K562 (cell line): ENCODE measurements around the gene IL15RA. TPM values are rescaled to one million over a fixed set of nuclear protein-coding genes. Genes with fewer than 3 reads are reported as not detected.
"Not testable (repeated sequence)": the region's sequence is repeated elsewhere in the genome, so short reads cannot be mapped to it uniquely, and the experiment has no call there.

Source experiments
- ATAC-seq: fragments of 200-7000 bp; cut with Tn5 transposase; 3 replicates; pipeline ENCODE4 v1.9.1; 2020; ENCODE audit warnings: moderate library complexity
- BruUV-seq: library from RNA; stranded (reverse); fragments of 400-500 nt; replicated peaks from 2 replicates; lab custom pipeline; 2021; lab: Mats Ljungman, UMichigan
- CTCF ChIA-PET: fragments of 300-600 bp; formaldehyde crosslinking; extraction: SDS; loops from one replicate; lab custom pipeline; 2021; ENCODE audit warnings: low intra/inter-chr PET ratio; lab: Yijun Ruan, JAX
- POLR2A ChIA-PET: fragments of 300-600, 350-650 bp; sonication (Branson Sonifier 250); formaldehyde crosslinking; extraction: SDS; loops from one replicate; lab custom pipeline; 2021; ENCODE audit warnings: antibody characterized with exemption, inconsistent platforms; lab: Yijun Ruan, JAX
- DNase-seq, 4 experiments: peaks; one replicate each; pipeline versions ENCODE4 v3.0.0 to v3.0.0-alpha.2; 2011 to 2018; ENCODE audit warnings: low spot score in 3 of 4, mixed read lengths in 3 of 4; ENCODE audit errors: extremely low read depth in 1 of 4
- FAIRE-seq: peaks from 2 replicates; lab custom pipeline; 2011; peaks lifted over from hg19 to GRCh38; lab: Jason Lieb, UNC
- H2AFZ ChIP-seq: 2 replicates; pipeline ENCODE4 v1.6.0; 2011; ENCODE audit warnings: low read depth, low read length, control low read depth, inconsistent platforms
- H3K27ac ChIP-seq: fragments of 200-600 bp; 3 replicates; pipeline ENCODE4 v1.8.0; 2011; ENCODE audit warnings: low read depth, mild to moderate bottlenecking, control low read depth, inconsistent platforms, low read length, moderate library complexity, mixed read lengths; ENCODE audit errors: extremely low read depth
- H3K27me3 ChIP-seq, 2 experiments: fragments of 300-600 bp in 1 of 2; 2 replicates in 1 of 2; 3 replicates in 1 of 2; pipeline versions ENCODE4 v1.6.0 to v1.8.0; 2011; ENCODE audit warnings: inconsistent platforms in 2 of 2, low read length in 2 of 2, mild to moderate bottlenecking in 1 of 2, mixed read lengths in 1 of 2, moderate library complexity in 1 of 2; ENCODE audit not compliant: control insufficient read depth in 2 of 2, insufficient read depth in 2 of 2
- H3K36me3 ChIP-seq: fragments of 300-600 bp; 3 replicates; pipeline ENCODE4 v1.8.0; 2011; ENCODE audit warnings: mild to moderate bottlenecking, low read length, inconsistent platforms; ENCODE audit not compliant: control insufficient read depth, insufficient read depth
- H3K4me1 ChIP-seq, 2 experiments: fragments of 200-600 bp in 1 of 2; replicated peaks in 1 of 2; 2 replicates in 1 of 2; 3 replicates in 1 of 2; pipeline versions ENCODE4 v1.5.1 to v1.8.0; 2011; ENCODE audit warnings: inconsistent platforms in 2 of 2, low read length in 2 of 2, mild to moderate bottlenecking in 1 of 2, mixed read lengths in 1 of 2, moderate library complexity in 1 of 2; ENCODE audit not compliant: control insufficient read depth in 2 of 2, insufficient read depth in 2 of 2
- H3K4me2 ChIP-seq: 2 replicates; pipeline ENCODE4 v1.6.1; 2011; ENCODE audit warnings: low read length, control low read depth, inconsistent platforms, mixed read lengths; ENCODE audit not compliant: insufficient read depth
- H3K4me3 ChIP-seq: fragments of 200-600 bp; sonication (generic), shearing (Covaris generic); 2 replicates; pipeline ENCODE4 v1.5.1; 2016; ENCODE audit warnings: control low read depth, inconsistent platforms
- H3K79me2 ChIP-seq: fragments of 200-600 bp; 3 replicates; pipeline ENCODE4 v1.8.0; 2011; ENCODE audit warnings: low read length, inconsistent platforms; ENCODE audit not compliant: control insufficient read depth, insufficient read depth
- H3K9ac ChIP-seq, 2 experiments: 2 replicates each; pipeline versions ENCODE4 v1.6.0 to v1.6.1; 2011; ENCODE audit warnings: low read depth in 2 of 2, low read length in 2 of 2, control low read depth in 1 of 2, inconsistent platforms in 1 of 2, mild to moderate bottlenecking in 1 of 2, mixed read lengths in 1 of 2; ENCODE audit not compliant: insufficient read depth in 1 of 2
- H3K9me1 ChIP-seq: one replicate; pipeline ENCODE4 v1.6.0; 2011; ENCODE audit warnings: inconsistent platforms, mild to moderate bottlenecking, low read length, moderate library complexity; ENCODE audit not compliant: control insufficient read depth, insufficient read depth
- H3K9me3 ChIP-seq: replicated peaks from 2 replicates; pipeline ENCODE4 v1.5.1; 2011; ENCODE audit warnings: low read depth, low read length, inconsistent platforms; ENCODE audit not compliant: control insufficient read depth, insufficient read depth
- H4K20me1 ChIP-seq: replicated peaks from 2 replicates; pipeline ENCODE4 v1.6.1; 2011; ENCODE audit warnings: low read length, inconsistent platforms, mixed read lengths; ENCODE audit not compliant: control insufficient read depth, insufficient read depth
- EWSR1 ChIP-seq: fragments of 450-650 bp; IDR thresholded peaks from 2 replicates; pipeline ENCODE4 v1.6.1; 2018; ENCODE audit warnings: borderline replicate concordance, mild to moderate bottlenecking, low read depth, moderate library complexity; ENCODE audit not compliant: partially characterized antibody
- LARP7 ChIP-seq: fragments of 450-650 bp; IDR thresholded peaks from 2 replicates; pipeline ENCODE4 v1.6.1; 2016
- ZNF407 ChIP-seq: fragments of 450-650 bp; IDR thresholded peaks from 2 replicates; pipeline ENCODE4 v1.6.1; 2016; ENCODE audit warnings: low read depth
- WGBS: fragments of 100-300 bp; shearing (Covaris generic); methylation state at CpG from one replicate; pipeline ENCODE4 v1.1.6; 2016; ENCODE audit warnings: low coverage, mixed read lengths; ENCODE audit not compliant: insufficient coverage; ENCODE audit errors: missing lambda C conversion rate; 5-methylcytosine and 5-hydroxymethylcytosine counted together
- in situ Hi-C: fragments of 300-500 bp; cut with MboI; formaldehyde crosslinking; loops from 4 replicates; pipeline ENCODE4 v1.15.0; 2018; ENCODE audit warnings: inconsistent platforms, mixed read lengths
- intact Hi-C: fragments of 100-400 bp; cut with micrococcal nuclease; formaldehyde crosslinking; loops from 2 replicates; pipeline ENCODE4 v1.14.2; 2022
- polyA plus RNA-seq, 8 experiments: library from polyadenylated mRNA; depleted of rRNA in 4 of 8; stranded (reverse) in 5 of 8; unstranded in 3 of 8; fragments of >200 nt; fragmentation: Nextera tagmentation in 2 of 8; fragmentation: Illumina TruSeq in 1 of 8; extraction: Ambion mirVana in 2 of 8; extraction: Trizol in 1 of 8; gene quantifications; 2 replicates each; pipeline versions ENCODE4 v1.2.1 to v1.2.3, GENCODE V29; 2011 to 2014; ENCODE audit warnings: inconsistent platforms in 1 of 8, missing spikeins in 1 of 8
- total RNA-seq, 7 experiments: library from RNA; depleted of rRNA in 6 of 7; stranded (reverse); fragments of >200 nt in 6 of 7; fragmentation: Illumina TruSeq in 2 of 7; extraction: Trizol in 2 of 7; gene quantifications; 2 replicates each; pipeline versions ENCODE4 v1.2.1 to v1.2.3, GENCODE V29; 2011 to 2021; ENCODE audit warnings: low replicate concordance in 1 of 7

The IL15RA gene
- total and polyA plus RNA-seq, 9 of the 15 experiments (the other 6 are each of a cell fraction or from before 2014, with no cell fraction given): 1.2 to 11.7 (median 8.0) TPM

- TF ChIP-seq ZNF407 (no peak), LARP7 (no peak), EWSR1 (no peak)
These were observed 66.8 kb downstream of the IL15RA start (continued) for GRCh38 chr10:5910323-5911100.

- H3K27me3 ChIP-seq, CTCF ChIA-PET, in situ Hi-C loops, H3K4me2 ChIP-seq, H4K20me1 ChIP-seq, ATAC-seq, H3K4me1 ChIP-seq, H3K27ac ChIP-seq, FAIRE-seq, H3K9me1 ChIP-seq, intact Hi-C loops, H3K4me3 ChIP-seq, H2AFZ ChIP-seq, DNase-seq, BruUV-seq, H3K9me3 ChIP-seq, H3K9ac ChIP-seq: not testable (repeated sequence)
- WGBS: 92% methylated on average over 5 of the region's 7 CpGs
- Histone ChIP-seq H3K36me3 (peaks cover 91% of the 10 kb centered on the region), H3K79me2 (peaks cover 28% of the 10 kb centered on the region)
- POLR2A ChIA-PET: interaction anchor here (1.3 to 1.9 kb wide), 2 partner anchors 13 to 15 kb away, joined by 7 read pairs; no protein-coding TSS in a partner anchor
These were observed 68.7 kb downstream of the IL15RA start for GRCh38 chr10:5908676-5909075.
